CD14-positive monocyte (primary cell): Measurements from ENCODE around the gene SZT2. TPM values are rescaled to one million over a fixed set of nuclear protein-coding genes. Genes with fewer than 3 reads are reported as not detected.

Experiments used
- DNase-seq, 3 donors: peaks; one replicate each; pipeline ENCODE4 v3.0.0-alpha.2; 2011 to 2022
- H2AFZ ChIP-seq: 2 replicates; pipeline ENCODE4 v1.6.0; 2012; ENCODE audit warnings: mild to moderate bottlenecking, low read depth, low read length, inconsistent platforms; ENCODE audit not compliant: insufficient read depth, poor library complexity, severe bottlenecking
- H3K27ac ChIP-seq, 2 donors: 1 replicate in 1 of 2; 2 replicates in 1 of 2; pipeline ENCODE4 v1.5.1; 2012 to 2013; ENCODE audit warnings: low read length in 2 of 2, control low read depth in 1 of 2, inconsistent platforms in 1 of 2, low read depth in 1 of 2, mild to moderate bottlenecking in 1 of 2
- H3K27me3 ChIP-seq, 2 donors: one replicate each; pipeline versions ENCODE4 v1.6.0 to v1.6.1; 2011 to 2013; ENCODE audit warnings: low read length in 2 of 2; ENCODE audit not compliant: control insufficient read depth in 2 of 2, insufficient read depth in 2 of 2
- H3K36me3 ChIP-seq, 2 donors: replicated peaks in 1 of 2; 1 replicate in 1 of 2; 2 replicates in 1 of 2; pipeline versions ENCODE4 v1.5.1 to v1.6.1; 2012 to 2013; ENCODE audit warnings: low read length in 2 of 2, control low read depth in 1 of 2, inconsistent platforms in 1 of 2, mild to moderate bottlenecking in 1 of 2; ENCODE audit not compliant: insufficient read depth in 2 of 2, control insufficient read depth in 1 of 2
- H3K4me1 ChIP-seq, 2 donors: 1 replicate in 1 of 2; 2 replicates in 1 of 2; pipeline versions ENCODE4 v1.5.1 to v1.6.1; 2012 to 2013; ENCODE audit warnings: low read length in 2 of 2, control low read depth in 1 of 2, inconsistent platforms in 1 of 2, mild to moderate bottlenecking in 1 of 2, moderate library complexity in 1 of 2; ENCODE audit not compliant: insufficient read depth in 2 of 2, control insufficient read depth in 1 of 2
- H3K4me2 ChIP-seq: replicated peaks from 2 replicates; pipeline ENCODE3; 2012; ENCODE audit warnings: low read length, moderate library complexity, mild to moderate bottlenecking; ENCODE audit not compliant: poor library complexity, severe bottlenecking; ENCODE audit errors: extremely low read depth
- H3K4me3 ChIP-seq, 3 experiments: fragments of 200-600 bp in 1 of 3; sonication (generic) in 1 of 3; replicated peaks in 1 of 3; 1 replicate in 2 of 3; 2 replicates in 1 of 3; pipeline ENCODE4 v1.5.1; 2011 to 2013; ENCODE audit warnings: low read length in 3 of 3, mild to moderate bottlenecking in 3 of 3, control low read depth in 2 of 3, low read depth in 2 of 3, inconsistent platforms in 1 of 3, moderate library complexity in 1 of 3
- H3K79me2 ChIP-seq: 2 replicates; pipeline ENCODE4 v1.6.0; 2012; ENCODE audit warnings: mild to moderate bottlenecking, control low read depth, inconsistent platforms, low read length, moderate library complexity; ENCODE audit not compliant: insufficient read depth
- H3K9ac ChIP-seq: 2 replicates; pipeline ENCODE4 v1.6.0; 2017; ENCODE audit warnings: low read length, mild to moderate bottlenecking; ENCODE audit not compliant: insufficient read depth, poor library complexity, severe bottlenecking
- H3K9me3 ChIP-seq, 2 donors: replicated peaks in 1 of 2; 1 replicate in 1 of 2; 2 replicates in 1 of 2; pipeline versions ENCODE4 v1.5.1 to v1.6.1; 2012 to 2013; ENCODE audit warnings: low read length in 2 of 2, control low read depth in 1 of 2; ENCODE audit not compliant: control insufficient read depth in 1 of 2, insufficient read depth in 1 of 2
- H4K20me1 ChIP-seq: 2 replicates; pipeline ENCODE4 v1.6.0; 2012; ENCODE audit warnings: mild to moderate bottlenecking, low read length, control low read depth, moderate library complexity; ENCODE audit not compliant: insufficient read depth
- H3K27ac Mint-ChIP-seq, 7 donors: one replicate each; pipeline ENCODE4 v1.8.0; 2020; ENCODE audit warnings: mild to moderate bottlenecking in 7 of 7, mixed read lengths in 7 of 7, moderate library complexity in 6 of 7, inconsistent platforms in 2 of 7
- H3K27me3 Mint-ChIP-seq, 3 donors: one replicate each; pipeline ENCODE4 v1.8.0; 2021 to 2022; ENCODE audit warnings: low read depth in 3 of 3, mild to moderate bottlenecking in 3 of 3, mixed read lengths in 3 of 3, moderate library complexity in 3 of 3, inconsistent platforms in 1 of 3
- H3K36me3 Mint-ChIP-seq, 2 donors: one replicate each; pipeline ENCODE4 v1.8.0; 2020; ENCODE audit warnings: mixed read lengths in 2 of 2, inconsistent platforms in 1 of 2, mild to moderate bottlenecking in 1 of 2
- H3K4me1 Mint-ChIP-seq: one replicate; pipeline ENCODE4 v1.8.0; 2020; ENCODE audit warnings: mild to moderate bottlenecking, mixed read lengths
- H3K4me3 Mint-ChIP-seq, 2 donors: one replicate each; pipeline ENCODE4 v1.8.0; 2020; ENCODE audit warnings: mild to moderate bottlenecking in 2 of 2, mixed read lengths in 2 of 2, moderate library complexity in 1 of 2
- H3K9me3 Mint-ChIP-seq, 7 donors: one replicate each; pipeline ENCODE4 v1.8.0; 2020 to 2022; ENCODE audit warnings: mixed read lengths in 7 of 7, mild to moderate bottlenecking in 6 of 7, moderate library complexity in 6 of 7, inconsistent platforms in 2 of 7
- CTCF ChIP-seq: fragments of 200-600 bp; IDR thresholded peaks from one replicate; pipeline ENCODE4 v1.8.0; 2022; ENCODE audit warnings: antibody characterized with exemption, mild to moderate bottlenecking
- WGBS: methylation state at CpG from one replicate; pipeline ENCODE4 v1.1.5; 2013; ENCODE audit warnings: missing lambda C conversion rate; ENCODE audit not compliant: insufficient coverage; 5-methylcytosine and 5-hydroxymethylcytosine counted together
- intact Hi-C, 2 donors: fragments of 100-400 bp; cut with micrococcal nuclease; formaldehyde crosslinking; loops; one replicate each; pipeline versions ENCODE4 v1.15.0 to v1.15.1; 2023
- polyA plus RNA-seq, 3 donors: library from polyadenylated mRNA; depleted of rRNA in 1 of 3; unstranded in 2 of 3; stranded (reverse) in 1 of 3; fragments of 300-500 nt in 2 of 3; fragments of >200 nt in 1 of 3; fragmentation: Illumina TruSeq in 2 of 3; gene quantifications; 1 replicate in 2 of 3; 2 replicates in 1 of 3; pipeline ENCODE4 v1.2.3, GENCODE V29; 2012 to 2021

The SZT2 gene
- polyA plus RNA-seq, 3 donors = 2.4 to 29.9 (median 2.6) TPM

GRCh38 chr1:43367026-43367903, 22.4 kb upstream of the SZT2 start:
- H3K4me3 ChIP-seq = peak overlapping the region; percentile 79 to 98 (median 98)
- Mint-ChIP-seq H3K4me3 (peak overlapping the region; percentile 83 to 92), H3K27ac (peak overlapping the region; percentile 85 to 96 (median 90)), H3K36me3 (peaks cover 36 to 42% of the 10 kb centered on the region in 2 donors), H3K9me3 (no peaks in the 10 kb centered on the region), H3K27me3 (no peaks in the 10 kb centered on the region), H3K4me1 (peaks cover 60% of the 10 kb centered on the region)
- intact Hi-C loops = loop anchor here in 1 of 2 donors (10.0 kb wide), 1 partner anchor 192 kb away; the partner anchor contains the start of genes CFAP57 and EBNA1BP2
- WGBS = under 1% methylated on average over 40 of the region's 48 CpGs
- peak overlapping the region; percentile 68 to 97 for H3K27ac ChIP-seq
- DNase-seq = peak; percentile 12 to 45 (median 19)
- H3K9me3 ChIP-seq = no peaks in the 10 kb centered on the region
- H3K36me3 ChIP-seq = peaks cover 32 to 38% of the 10 kb centered on the region in 2 donors
- H2AFZ ChIP-seq = peak overlapping the region; percentile 90
- no peak for TF ChIP-seq CTCF
- H3K4me2 ChIP-seq = peak overlapping the region; percentile 92
- H3K27me3 ChIP-seq = no peaks in the 10 kb centered on the region
- peaks cover 43% of the 10 kb centered on the region for H4K20me1 ChIP-seq
- peak overlapping the region; percentile 96 for H3K9ac ChIP-seq
- peaks cover 38 to 63% of the 10 kb centered on the region in 2 donors for H3K4me1 ChIP-seq
- peaks cover 61% of the 10 kb centered on the region for H3K79me2 ChIP-seq

GRCh38 chr1:43367904-43368645, 21.6 kb upstream of the SZT2 start, which contains the start of gene ELOVL1:
TSS of gene ELOVL1 (minus strand) at chr1:43368011. CDS start at chr1:43365609, 2,402 bp downstream.
- WGBS = 0% methylated on average over 56 of the region's 58 CpGs
- H3K4me1 Mint-ChIP-seq = peaks cover 53% of the 10 kb centered on the region

More at GRCh38 chr1:43367904-43368645, 21.6 kb upstream of the SZT2 start, which contains the start of gene ELOVL1:
- no peaks in the 10 kb centered on the region for H3K27me3 ChIP-seq
- H2AFZ ChIP-seq = peak within 1 kb of the TSS; percentile 90
- peaks cover 53% of the 10 kb centered on the region for H3K79me2 ChIP-seq
- H3K4me2 ChIP-seq = peak within 1 kb of the TSS; percentile 92
- Mint-ChIP-seq H3K9me3 (no peaks in the 10 kb centered on the region), H3K4me3 (peak within 1 kb of the TSS; percentile 86 to 98), H3K27ac (peak within 1 kb of the TSS; percentile 95 to 99 (median 97)), H3K27me3 (no peaks in the 10 kb centered on the region), H3K36me3 (peaks cover 30 to 34% of the 10 kb centered on the region in 2 donors)
- H3K36me3 ChIP-seq = peaks cover 25 to 30% of the 10 kb centered on the region in 2 donors
- peak within 1 kb of the TSS; percentile 79 to 98 (median 98) for H3K4me3 ChIP-seq
- peak; percentile 89 to 93 (median 90) for DNase-seq
- peaks cover 47% of the 10 kb centered on the region for H4K20me1 ChIP-seq
- peak within 1 kb of the TSS; percentile 96 for H3K9ac ChIP-seq
- peaks cover 38 to 63% of the 10 kb centered on the region in 2 donors for H3K4me1 ChIP-seq
- no peak for TF ChIP-seq CTCF
- H3K27ac ChIP-seq = peak within 1 kb of the TSS; percentile 81 to 97
- H3K9me3 ChIP-seq = no peaks in the 10 kb centered on the region
- intact Hi-C loops = loop anchor here in 1 of 2 donors (2.0 to 10.0 kb wide), 2 partner anchors 21 to 193 kb away; partner anchors contain the start of genes CFAP57, EBNA1BP2, MED8 and SZT2
